IMR-90 (cell line): ENCODE measurements around the gene ZBTB46. TPM values are rescaled to one million over a fixed set of nuclear protein-coding genes. Genes with fewer than 3 reads are reported as not detected.

ENCODE experiments used
- ATAC-seq: fragments of 200-7000 bp; cut with Tn5 transposase; 2 replicates; pipeline ENCODE4 v1.9.1; 2020; ENCODE audit warnings: low read depth, mild to moderate bottlenecking, moderate library complexity
- BruUV-seq: library from RNA; stranded (reverse); fragments of 400-500 nt; replicated peaks from 2 replicates; lab custom pipeline; 2021; lab: Mats Ljungman, UMichigan
- CTCF ChIA-PET: fragments of 300-600 bp; formaldehyde crosslinking; extraction: SDS; loops from one replicate; lab custom pipeline; 2021; ENCODE audit warnings: antibody characterized with exemption; lab: Yijun Ruan, JAX
- POLR2A ChIA-PET: fragments of 300-600 bp; sonication (Branson Sonifier 250); formaldehyde crosslinking; loops from one replicate; lab custom pipeline; 2022; ENCODE audit warnings: antibody characterized with exemption; ENCODE audit not compliant: unreplicated experiment; lab: Charles Lee
- DNase-seq: peaks from one replicate; pipeline ENCODE4 v3.0.0; 2013
- H2AFZ ChIP-seq: replicated peaks from 2 replicates; pipeline ENCODE3; 2013; ENCODE audit warnings: low read length, mild to moderate bottlenecking; ENCODE audit not compliant: poor library complexity
- H2AK5ac ChIP-seq: 2 replicates; pipeline ENCODE4 v1.6.1; 2013; ENCODE audit warnings: low read depth, low read length, inconsistent platforms
- H2AK9ac ChIP-seq: replicated peaks from 2 replicates; pipeline ENCODE3; 2013; ENCODE audit warnings: mild to moderate bottlenecking, low read depth, low read length, moderate library complexity; ENCODE audit not compliant: poor library complexity
- H2BK120ac ChIP-seq: 2 replicates; pipeline ENCODE4 v1.6.1; 2013; ENCODE audit warnings: low read depth, low read length, inconsistent platforms
- H2BK15ac ChIP-seq: 3 replicates; pipeline ENCODE4 v1.6.1; 2013; ENCODE audit warnings: low read depth, low read length, inconsistent platforms
- H2BK20ac ChIP-seq: 2 replicates; pipeline ENCODE4 v1.6.1; 2013; ENCODE audit warnings: low read depth, mild to moderate bottlenecking, inconsistent platforms, low read length, moderate library complexity
- H2BK5ac ChIP-seq: 2 replicates; pipeline ENCODE4 v1.6.1; 2013; ENCODE audit warnings: mild to moderate bottlenecking, low read depth, low read length, inconsistent platforms; ENCODE audit not compliant: poor library complexity, severe bottlenecking
- H3K14ac ChIP-seq: replicated peaks from 2 replicates; pipeline ENCODE4 v1.6.1; 2013; ENCODE audit warnings: low read depth, low read length, inconsistent platforms
- H3K18ac ChIP-seq: 2 replicates; pipeline ENCODE4 v1.6.1; 2013; ENCODE audit warnings: low read depth, low read length, control low read depth
- H3K23ac ChIP-seq: 2 replicates; pipeline ENCODE4 v1.6.1; 2013; ENCODE audit warnings: low read depth, low read length, inconsistent platforms
- H3K27ac ChIP-seq: 2 replicates; pipeline ENCODE4 v1.5.1; 2013; ENCODE audit warnings: mild to moderate bottlenecking, control low read depth, low read length; ENCODE audit not compliant: insufficient read depth
- H3K27me3 ChIP-seq: 2 replicates; pipeline ENCODE4 v1.6.1; 2013; ENCODE audit warnings: low read length; ENCODE audit not compliant: control insufficient read depth, insufficient read depth
- H3K36me3 ChIP-seq: 2 replicates; pipeline ENCODE4 v1.6.1; 2013; ENCODE audit warnings: low read length, mixed read lengths; ENCODE audit not compliant: control insufficient read depth, insufficient read depth
- H3K4ac ChIP-seq: 2 replicates; pipeline ENCODE4 v1.6.1; 2013; ENCODE audit warnings: low read depth, low read length, inconsistent platforms
- H3K4me1 ChIP-seq: 2 replicates; pipeline ENCODE4 v1.6.1; 2013; ENCODE audit warnings: low read length, mixed read lengths; ENCODE audit not compliant: control insufficient read depth, insufficient read depth
- H3K4me2 ChIP-seq: 2 replicates; pipeline ENCODE4 v1.6.1; 2013; ENCODE audit warnings: low read depth, mild to moderate bottlenecking, control low read depth, low read length, moderate library complexity
- H3K4me3 ChIP-seq: 2 replicates; pipeline ENCODE4 v1.5.1; 2013; ENCODE audit warnings: low read depth, mild to moderate bottlenecking, control low read depth, low read length, moderate library complexity; ENCODE audit not compliant: insufficient read depth
- H3K56ac ChIP-seq: 2 replicates; pipeline ENCODE4 v1.6.1; 2013; ENCODE audit warnings: low read length, inconsistent platforms; ENCODE audit not compliant: insufficient read depth; ENCODE audit errors: extremely low read depth
- H3K79me1 ChIP-seq, 2 experiments: 2 replicates each; pipeline ENCODE4 v1.6.1; 2013; ENCODE audit warnings: low read length in 2 of 2, inconsistent platforms in 1 of 2, low read depth in 1 of 2
- H3K9ac ChIP-seq: 2 replicates; pipeline ENCODE4 v1.6.1; 2013; ENCODE audit warnings: low read depth, low read length, control low read depth
- H3K9me1 ChIP-seq: 2 replicates; pipeline ENCODE4 v1.6.1; 2013; ENCODE audit warnings: low read length, inconsistent platforms; ENCODE audit not compliant: insufficient read depth
- H3K9me3 ChIP-seq: 2 replicates; pipeline ENCODE4 v1.6.1; 2013; ENCODE audit warnings: low read length; ENCODE audit not compliant: control insufficient read depth, insufficient read depth
- H4K20me1 ChIP-seq: 2 replicates; pipeline ENCODE4 v1.6.1; 2013; ENCODE audit warnings: low read length, inconsistent platforms; ENCODE audit not compliant: insufficient read depth
- H4K5ac ChIP-seq: 2 replicates; pipeline ENCODE4 v1.6.1; 2013; ENCODE audit warnings: mild to moderate bottlenecking, low read depth, low read length, control low read depth
- H4K8ac ChIP-seq, 2 experiments: 2 replicates each; pipeline ENCODE4 v1.6.1; 2013; ENCODE audit warnings: low read depth in 2 of 2, low read length in 2 of 2, control low read depth in 1 of 2, inconsistent platforms in 1 of 2
- H4K91ac ChIP-seq: 2 replicates; pipeline ENCODE4 v1.6.1; 2013; ENCODE audit warnings: low read depth, low read length, inconsistent platforms; ENCODE audit not compliant: insufficient read depth
- BHLHE40 ChIP-seq: fragments of 150-350 bp; IDR thresholded peaks from 2 replicates; pipeline ENCODE4 v1.6.1; 2016; ENCODE audit warnings: mild to moderate bottlenecking, low read depth, low read length
- CTCF ChIP-seq: conservative IDR thresholded peaks from 2 replicates; pipeline ENCODE4 v1.5.1; 2012; ENCODE audit warnings: mild to moderate bottlenecking, low read depth, low read length, improper control_type of control experiment
- FOS ChIP-seq: fragments of 150-350 bp; IDR thresholded peaks from 2 replicates; pipeline ENCODE4 v1.6.1; 2016; ENCODE audit warnings: low read depth, low read length
- MAFK ChIP-seq: IDR thresholded peaks from 2 replicates; pipeline ENCODE4 v1.6.1; 2012; ENCODE audit warnings: low read depth, low read length, improper control_type of control experiment
- MAZ ChIP-seq: IDR thresholded peaks from 2 replicates; pipeline ENCODE4 v1.6.1; 2012; ENCODE audit warnings: low read depth, mild to moderate bottlenecking, low read length, improper control_type of control experiment, moderate library complexity, borderline replicate concordance
- MXI1 ChIP-seq: IDR thresholded peaks from 2 replicates; pipeline ENCODE4 v1.6.1; 2012; ENCODE audit warnings: low read depth, mild to moderate bottlenecking, low read length, moderate library complexity, borderline replicate concordance
- RAD21 ChIP-seq: IDR thresholded peaks from 2 replicates; pipeline ENCODE4 v1.6.1; 2012; ENCODE audit warnings: low read length, improper control_type of control experiment
- RCOR1 ChIP-seq: IDR thresholded peaks from 2 replicates; pipeline ENCODE4 v1.6.1; 2012; ENCODE audit warnings: mild to moderate bottlenecking, low read length, improper control_type of control experiment; ENCODE audit not compliant: insufficient replicate concordance
- SMC3 ChIP-seq: fragments of 150-350 bp; IDR thresholded peaks from 2 replicates; pipeline ENCODE4 v1.6.1; 2016; ENCODE audit warnings: low read depth, mild to moderate bottlenecking, antibody characterized with exemption, low read length, moderate library complexity
- WGBS, 2 experiments: methylation state at CpG; one replicate each; pipeline versions ENCODE4 v1.1.5 to v1.1.7; 2013; ENCODE audit warnings: missing lambda C conversion rate in 2 of 2; ENCODE audit not compliant: insufficient read length in 1 of 2; ENCODE audit errors: extremely low coverage in 2 of 2; 5-methylcytosine and 5-hydroxymethylcytosine counted together
- dilution Hi-C: fragments of 300-500 bp; cut with HindIII; formaldehyde crosslinking; loops from one replicate; pipeline ENCODE4 v1.14.3; 2018; ENCODE audit warnings: low sequenced_read_pairs; ENCODE audit not compliant: unreplicated experiment
- in situ Hi-C: fragments of 300-500 bp; cut with MboI; formaldehyde crosslinking; loops from 3 replicates; pipeline ENCODE4 v1.14.3; 2019; ENCODE audit warnings: low sequenced_read_pairs, inconsistent platforms, mixed read lengths
- intact Hi-C: fragments of 100-400 bp; cut with micrococcal nuclease; formaldehyde crosslinking; loops from 2 replicates; pipeline ENCODE4 v1.10.0; 2022
- polyA plus RNA-seq, 3 experiments: library from polyadenylated mRNA; depleted of rRNA; stranded (reverse); fragments of >200 nt; gene quantifications; 2 replicates each; pipeline ENCODE4 v1.2.3, GENCODE V29; 2012; ENCODE audit warnings: low replicate concordance in 1 of 3
- total RNA-seq: library from RNA; depleted of rRNA; stranded (reverse); fragments of >200 nt; gene quantifications from 2 replicates; pipeline ENCODE4 v1.2.3, GENCODE V29; 2012
- TF ChIP-seq, protein P1 (sequence below): fragments of 150-350 bp; IDR thresholded peaks from 2 replicates; pipeline ENCODE4 v1.6.1; 2017; ENCODE audit warnings: mild to moderate bottlenecking, antibody characterized with exemption, low read length, low read depth

The ZBTB46 gene
- total and polyA plus RNA-seq, 2 of the 4 experiments (the other 2 are of a cell fraction), result 4.2 to 14.9 TPM

GRCh38 chr20:63863798-63864544 is 32.9 kb upstream of the ZBTB46 start:
- intact Hi-C loops, result loop anchor here (1.0 to 2.0 kb wide), 4 partner anchors 34 to 157 kb away; partner anchors contain the start of gene ARFRP1
- H3K56ac ChIP-seq, result peak overlapping the region; percentile 87
- peak overlapping the region; percentile 10; the same call in 1 of the 2 replicates for H2BK20ac ChIP-seq
- dilution Hi-C loops, result no loop called here
- ChIA-PET POLR2A (no interaction called here), CTCF (interaction anchor here (0.9 to 1.0 kb wide), 2 partner anchors 9 to 326 kb away, joined by 3 read pairs; no protein-coding TSS in a partner anchor)
- no peaks in the 10 kb centered on the region for H3K27me3 ChIP-seq
- peak overlapping the region; percentile 45; the same call in 1 of the 3 replicates for H2BK15ac ChIP-seq
- peak overlapping the region; percentile 94 for H2AK9ac ChIP-seq
- peaks cover 8% of the 10 kb centered on the region for H3K4me1 ChIP-seq
- peak overlapping the region; percentile 95 for H2AFZ ChIP-seq
- H4K5ac ChIP-seq, result peak overlapping the region; percentile 82
- H3K4me2 ChIP-seq, result peak overlapping the region; percentile 79
- ATAC-seq (peak; percentile 65), DNase-seq (peak; percentile 78)
- in situ Hi-C loops, result loop anchor here (10.0 kb wide), 2 partner anchors 159 to 329 kb away; partner anchors contain the start of genes ARFRP1, PTK6 and ZGPAT
- H3K9me1 ChIP-seq, result no peaks in the 10 kb centered on the region; the same call in 1 of the 2 replicates
- H3K27ac ChIP-seq, result peak overlapping the region; percentile 86
- TF ChIP-seq CTCF (peak; percentile 89), MAZ (no peak), BHLHE40 (peak; percentile 63; the same call in 1 of the 2 replicates), RAD21 (peak; percentile 92), MAFK (no peak), SMC3 (peak; percentile 78), RCOR1 (peak; percentile 28), MXI1 (peak; percentile 83), FOS (no peak)
- TF ChIP-seq, protein P1, sequence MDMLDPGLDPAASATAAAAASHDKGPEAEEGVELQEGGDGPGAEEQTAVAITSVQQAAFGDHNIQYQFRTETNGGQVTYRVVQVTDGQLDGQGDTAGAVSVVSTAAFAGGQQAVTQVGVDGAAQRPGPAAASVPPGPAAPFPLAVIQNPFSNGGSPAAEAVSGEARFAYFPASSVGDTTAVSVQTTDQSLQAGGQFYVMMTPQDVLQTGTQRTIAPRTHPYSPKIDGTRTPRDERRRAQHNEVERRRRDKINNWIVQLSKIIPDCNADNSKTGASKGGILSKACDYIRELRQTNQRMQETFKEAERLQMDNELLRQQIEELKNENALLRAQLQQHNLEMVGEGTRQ, result peak; percentile 7; the same call in 1 of the 2 replicates
- peak overlapping the region; percentile 71 for H4K91ac ChIP-seq
- 22% methylated on average over 10 of the region's 38 CpGs; no CpG with 5 or more reads in 1 of the 2 experiments for WGBS, 2 experiments
- peak overlapping the region; percentile 76 for H3K9ac ChIP-seq
- H3K36me3 ChIP-seq, result peaks cover 13% of the 10 kb centered on the region
- H2BK120ac ChIP-seq, result peak overlapping the region; percentile 35; the same call in 1 of the 2 replicates
- BruUV-seq, result TSS peak; percentile 31
- H4K8ac ChIP-seq, result peak overlapping the region; percentile 59 to 100
- H3K4ac ChIP-seq, result peak overlapping the region; percentile 97
- peaks cover 6% of the 10 kb centered on the region for H4K20me1 ChIP-seq
- H3K79me1 ChIP-seq, result peaks cover 14 to 46% of the 10 kb centered on the region in 2 experiments
- H2AK5ac ChIP-seq, result peak overlapping the region; percentile 91
- H2BK5ac ChIP-seq, result peak overlapping the region; percentile 74
- H3K23ac ChIP-seq, result peak overlapping the region; percentile 93
- H3K14ac ChIP-seq, result peak overlapping the region; percentile 94
- H3K9me3 ChIP-seq, result no peaks in the 10 kb centered on the region
- H3K4me3 ChIP-seq, result peak overlapping the region; percentile 69
- H3K18ac ChIP-seq, result peak overlapping the region; percentile 22
